Mucosa of descending colon (tissue), 3 donors: ENCODE measurements around the gene SUN1. TPM values are rescaled to one million over a fixed set of nuclear protein-coding genes. Genes with fewer than 3 reads are reported as not detected.
A peak's percentile ranks its signal among the peaks of the same experiment; 100 is the strongest.

ENCODE experiments used
- ATAC-seq: fragments of 200-7000 bp; cut with Tn5 transposase; one replicate; pipeline ENCODE4 v1.9.1; 2020; ENCODE audit warnings: mild to moderate bottlenecking, moderate library complexity
- DNase-seq, 3 donors: peaks; one replicate each; pipeline ENCODE4 v3.0.0-alpha.2; 2020
- H3K36me3 ChIP-seq: fragments of 200-600 bp; one replicate; pipeline ENCODE4 v1.8.0; 2021; ENCODE audit warnings: low read depth, mild to moderate bottlenecking
- H3K4me1 ChIP-seq: fragments of 200-600 bp; one replicate; pipeline ENCODE4 v1.8.0; 2021; ENCODE audit warnings: low read depth, mild to moderate bottlenecking
- H3K4me3 ChIP-seq: fragments of 200-600 bp; one replicate; pipeline ENCODE4 v1.8.0; 2021; ENCODE audit warnings: mild to moderate bottlenecking
- H3K9me3 ChIP-seq: fragments of 200-600 bp; one replicate; pipeline ENCODE4 v1.8.0; 2021; ENCODE audit warnings: mild to moderate bottlenecking
- intact Hi-C, 2 donors: fragments of 100-400 bp; cut with DNase I in 1 of 2; cut with micrococcal nuclease in 1 of 2; formaldehyde crosslinking; loops; one replicate each; pipeline versions ENCODE4 v1.11.0 to v1.11.1; 2022; cut with DNase I, micrococcal nuclease
- total RNA-seq, 3 donors: library from RNA; stranded (reverse); fragmentation: NEBNext Ultra II Directional in 2 of 3; extraction: Animal tissue kit (Norgen Biotek cat#: 25700) in 2 of 3; gene quantifications; one replicate each; pipeline versions ENCODE4 v1.2.1 to v1.2.4, GENCODE V29; 2021 to 2023
- TF ChIP-seq, protein P1 (sequence below): fragments of 200-600 bp; IDR thresholded peaks from one replicate; pipeline ENCODE4 v1.8.0; 2022; ENCODE audit warnings: antibody characterized with exemption, mild to moderate bottlenecking
- donor health status: DM: no; HTN: no; CAD: no; lungs with moderate emphysema.
- donor health status: DM: no; HTN: no; CAD: no.
- donor health status: DM: no; HTN: yes; CAD: no.

SUN1 gene
- total RNA-seq, 3 donors from 2014 or later: 151 to 179 (median 164) TPM

DNA sequence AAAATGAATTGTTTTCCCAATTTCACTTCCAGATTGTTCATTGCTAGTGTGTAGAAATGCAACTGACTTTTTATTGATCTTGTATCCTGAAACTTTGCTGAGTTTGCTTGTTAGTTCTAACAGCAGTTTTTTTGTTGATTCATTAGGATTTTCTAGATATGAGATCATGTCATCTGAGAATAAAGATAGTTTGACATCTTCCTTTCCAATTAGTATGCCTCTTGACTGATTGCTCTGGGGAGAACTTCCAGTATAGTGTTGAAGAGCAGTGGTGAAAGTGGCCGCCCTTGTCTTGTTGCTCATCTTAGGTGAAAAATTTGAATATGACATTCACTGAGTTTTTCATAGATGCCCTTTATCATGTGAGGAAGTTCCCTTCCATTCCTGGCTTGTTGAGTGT lies 11.9 kb upstream of the SUN1 start:
- peaks cover 20% of the 10 kb centered on the region for H3K4me1 ChIP-seq

DNA sequence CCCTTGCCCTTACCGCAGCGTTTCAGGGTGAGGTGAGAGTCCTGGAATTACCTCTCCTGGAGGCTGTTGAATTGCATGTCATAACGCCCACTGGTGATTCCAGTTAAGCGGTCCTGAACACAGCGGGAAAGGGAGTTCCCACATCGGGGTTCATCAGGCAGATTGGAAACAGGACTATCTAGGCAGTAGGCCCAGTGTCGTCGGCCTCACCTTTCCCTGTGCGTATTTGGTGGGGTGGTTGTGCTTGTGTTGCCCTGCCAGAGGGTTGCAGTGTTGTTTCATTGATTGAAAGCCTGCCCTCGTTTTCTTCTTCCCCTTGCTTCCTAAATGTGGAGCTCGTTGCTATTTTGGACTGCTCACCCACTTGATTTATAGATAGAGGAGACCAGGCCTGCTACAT lies 10.6 kb upstream of the SUN1 start:
- H3K4me3 ChIP-seq: no peak overlapping the region
- ATAC-seq (peak; percentile 11), DNase-seq (peak in 2 of 3 donors; percentile 17 to 26)
- H3K4me1 ChIP-seq: peaks cover 24% of the 10 kb centered on the region
- intact Hi-C loops: no loop called here
- H3K36me3 ChIP-seq: no peaks in the 10 kb centered on the region
- TF ChIP-seq, protein P1, sequence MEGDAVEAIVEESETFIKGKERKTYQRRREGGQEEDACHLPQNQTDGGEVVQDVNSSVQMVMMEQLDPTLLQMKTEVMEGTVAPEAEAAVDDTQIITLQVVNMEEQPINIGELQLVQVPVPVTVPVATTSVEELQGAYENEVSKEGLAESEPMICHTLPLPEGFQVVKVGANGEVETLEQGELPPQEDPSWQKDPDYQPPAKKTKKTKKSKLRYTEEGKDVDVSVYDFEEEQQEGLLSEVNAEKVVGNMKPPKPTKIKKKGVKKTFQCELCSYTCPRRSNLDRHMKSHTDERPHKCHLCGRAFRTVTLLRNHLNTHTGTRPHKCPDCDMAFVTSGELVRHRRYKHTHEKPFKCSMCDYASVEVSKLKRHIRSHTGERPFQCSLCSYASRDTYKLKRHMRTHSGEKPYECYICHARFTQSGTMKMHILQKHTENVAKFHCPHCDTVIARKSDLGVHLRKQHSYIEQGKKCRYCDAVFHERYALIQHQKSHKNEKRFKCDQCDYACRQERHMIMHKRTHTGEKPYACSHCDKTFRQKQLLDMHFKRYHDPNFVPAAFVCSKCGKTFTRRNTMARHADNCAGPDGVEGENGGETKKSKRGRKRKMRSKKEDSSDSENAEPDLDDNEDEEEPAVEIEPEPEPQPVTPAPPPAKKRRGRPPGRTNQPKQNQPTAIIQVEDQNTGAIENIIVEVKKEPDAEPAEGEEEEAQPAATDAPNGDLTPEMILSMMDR: no peak
- no peaks in the 10 kb centered on the region for H3K9me3 ChIP-seq

More for the DNA sequence above, 11.9 kb upstream of the SUN1 start:
- H3K9me3 ChIP-seq: no peaks in the 10 kb centered on the region
- DNase-seq (no peak), ATAC-seq (no peak)
- intact Hi-C loops: no loop called here
- H3K4me3 ChIP-seq: no peak overlapping the region
- TF ChIP-seq, protein P1: no peak
- no peaks in the 10 kb centered on the region for H3K36me3 ChIP-seq

DNA sequence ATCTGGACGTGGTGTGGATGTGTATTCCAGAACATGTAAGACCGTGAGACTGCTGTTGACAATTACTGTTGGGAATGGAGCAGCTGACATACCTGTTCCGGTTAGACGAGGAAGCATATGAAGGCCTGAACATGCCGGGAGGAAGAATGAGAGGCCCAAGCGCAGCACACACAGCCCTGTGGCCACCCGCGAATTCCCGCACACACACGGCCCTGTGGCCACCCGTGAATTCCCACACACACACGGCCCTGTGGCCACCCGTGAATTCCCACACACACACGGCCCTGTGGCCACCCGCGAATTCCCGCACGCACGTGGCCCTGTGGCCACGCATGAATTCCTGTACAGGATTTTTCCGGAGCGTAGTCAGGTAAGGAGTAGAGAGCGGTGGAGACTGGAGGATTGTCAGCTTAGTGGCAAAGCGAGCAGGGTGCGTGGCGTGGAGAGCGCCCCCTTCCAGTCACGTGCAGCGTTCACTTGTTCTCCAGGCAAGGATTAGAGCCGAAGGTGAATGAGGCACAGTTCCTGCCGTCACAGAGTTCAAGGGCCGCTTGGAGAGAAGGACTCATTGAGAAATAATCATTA lies 9.5 kb upstream of the SUN1 start:
- Histone ChIP-seq H3K4me1 (peaks cover 24% of the 10 kb centered on the region), H3K36me3 (no peaks in the 10 kb centered on the region), H3K4me3 (no peak overlapping the region), H3K9me3 (no peaks in the 10 kb centered on the region)
- ATAC-seq (no peak), DNase-seq (peak in 2 of 3 donors; percentile 18 to 43)
- intact Hi-C loops: no loop called here
- TF ChIP-seq, protein P1: no peak

DNA sequence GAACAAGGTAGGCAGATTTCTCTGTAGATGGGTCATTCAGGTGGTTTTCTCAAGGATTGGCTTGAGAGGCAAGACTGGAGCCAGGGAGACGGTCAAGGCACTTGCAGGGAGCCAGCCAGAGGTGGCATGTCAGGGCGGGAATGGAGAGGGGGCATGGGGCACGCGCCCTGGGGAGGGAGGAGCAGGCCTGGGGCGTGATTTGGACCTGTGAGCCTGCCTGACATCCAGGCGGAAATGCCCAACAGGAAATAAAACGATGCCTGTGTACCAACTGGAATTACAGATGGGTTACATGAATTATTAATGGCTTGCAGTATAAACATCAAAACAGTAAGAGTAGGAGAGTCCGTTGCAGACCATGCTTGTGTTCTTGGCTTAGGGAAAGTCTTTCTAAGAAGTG lies 8.6 kb upstream of the SUN1 start:
- ATAC-seq: peak; percentile 84
- peak in 2 of 3 donors; percentile 52 to 54 for DNase-seq
- no peak overlapping the region for H3K4me3 ChIP-seq
- intact Hi-C loops: no loop called here
- H3K4me1 ChIP-seq: peaks cover 22% of the 10 kb centered on the region
- TF ChIP-seq, protein P1: no peak
- no peaks in the 10 kb centered on the region for H3K36me3 ChIP-seq
- H3K9me3 ChIP-seq: no peaks in the 10 kb centered on the region

DNA sequence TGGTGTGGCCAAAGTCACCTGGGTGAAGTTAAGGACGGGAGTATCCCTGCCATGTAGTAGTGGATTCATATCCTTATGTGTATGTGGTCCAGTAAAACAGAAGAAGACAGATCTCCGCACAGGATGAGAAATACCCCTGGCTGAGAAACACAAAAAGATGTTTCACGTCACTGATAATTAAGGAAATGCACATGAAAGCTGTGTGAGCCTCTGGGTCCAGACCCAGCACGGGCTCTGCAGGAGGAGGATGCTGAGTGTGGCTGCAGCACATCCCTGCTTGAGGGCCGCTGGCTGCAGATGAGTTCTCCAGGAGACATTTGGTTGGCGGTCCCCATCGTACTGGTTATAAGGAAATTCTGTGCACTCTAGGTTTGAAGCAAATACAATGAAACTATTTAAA lies 8.2 kb upstream of the SUN1 start:
- peak in 2 of 3 donors; percentile 13 to 18 for DNase-seq
- Histone ChIP-seq H3K36me3 (no peaks in the 10 kb centered on the region), H3K4me3 (no peak overlapping the region), H3K4me1 (peaks cover 22% of the 10 kb centered on the region), H3K9me3 (no peaks in the 10 kb centered on the region)
- peak; percentile 8 for ATAC-seq
- TF ChIP-seq, protein P1: no peak
- intact Hi-C loops: no loop called here

DNA sequence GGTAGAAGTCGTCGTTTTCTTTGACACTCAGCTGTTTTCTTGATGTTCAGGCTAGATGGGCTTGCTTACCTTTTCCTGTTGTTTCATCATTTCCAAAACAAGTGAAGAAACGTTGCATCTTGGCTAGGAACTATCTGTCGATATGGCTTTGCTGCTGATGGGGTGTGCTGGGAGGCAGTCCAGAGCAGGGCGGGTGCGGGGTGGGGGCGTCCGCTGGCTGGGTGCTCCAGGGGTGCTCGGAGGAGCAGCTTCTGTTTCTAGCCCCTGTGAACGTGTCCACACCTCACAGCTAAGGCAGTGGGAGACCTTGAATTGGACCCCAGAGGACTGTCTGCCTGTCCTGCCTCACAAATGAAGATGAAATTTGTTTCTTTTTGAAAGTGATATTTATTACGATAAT lies 7.6 kb upstream of the SUN1 start:
- Histone ChIP-seq H3K9me3 (no peaks in the 10 kb centered on the region), H3K4me1 (peaks cover 21% of the 10 kb centered on the region), H3K36me3 (no peaks in the 10 kb centered on the region), H3K4me3 (no peak overlapping the region)
- ATAC-seq: no peak
- DNase-seq: peak in 2 of 3 donors; percentile 29 to 37
- intact Hi-C loops: no loop called here
- TF ChIP-seq, protein P1: no peak
